ENCODE results near the gene MACF1. TPM values are rescaled to one million over a fixed set of nuclear protein-coding genes. Genes with fewer than 3 reads are reported as not detected.

The MACF1 gene
- total RNA-seq, result 100 to 1,000 TPM; 154 to 355 TPM

GRCh38 chr1:39204441-39205081, at the start of gene MACF1:
Gene MACF1, plus strand, starts transcription at chr1:39204695. Its CDS starts 328 bp downstream, at chr1:39205023.
- Histone ChIP-seq H3K9me3 (no peaks in the 10 kb centered on the region), H3K4me1 (replicated peaks) (no peaks in the 10 kb centered on the region), H3K4me3 (peak within 1 kb of the TSS; percentile 7 to 21), H3K27me3 (replicated peaks; ENCODE audit: insufficient read depth) (no peaks in the 10 kb centered on the region), H3K36me3 (no peaks in the 10 kb centered on the region), H3K27ac (peak within 1 kb of the TSS; percentile 76 to 77)
- TF ChIP-seq CTCF (IDR thresholded peaks at IDR 0.05) (peak in 1 of 4 experiments; percentile 16), POLR2AphosphoS5 (IDR thresholded peaks at IDR 0.05) (peak; percentile 52), POLR2A (IDR thresholded peaks at IDR 0.05) (no peak)
- peak; percentile 24 for DNase-seq (ENCODE audit: low spot score)
- intact Hi-C loops (cut with DNase I), result loop anchor here (10.0 kb wide), 1 partner anchor 120 kb away; no protein-coding TSS in a partner anchor
- 20% methylated on average over 9 of the region's 9 CpGs for WGBS

- H3K4me3 ChIP-seq, result no peak overlapping the region
- DNase-seq (ENCODE audit: low spot score), result no peak
- no peak for TF ChIP-seq POLR2AphosphoS5 (IDR thresholded peaks at IDR 0.05)
- TF ChIP-seq CTCF (IDR thresholded peaks at IDR 0.05), result no peak
- TF ChIP-seq POLR2A (IDR thresholded peaks at IDR 0.05), result no peak
- no peaks in the 10 kb centered on the region for H3K9me3 ChIP-seq
- peaks cover 18% of the 10 kb centered on the region for H3K4me1 ChIP-seq (replicated peaks)
- no peak overlapping the region for H3K27ac ChIP-seq
- no peaks in the 10 kb centered on the region for H3K27me3 ChIP-seq (replicated peaks; ENCODE audit: insufficient read depth)
- no peaks in the 10 kb centered on the region for H3K36me3 ChIP-seq
- intact Hi-C loops (cut with DNase I), result no loop called here
Observed at GRCh38 chr1:39157304-39157703, 47.2 kb upstream of the MACF1 start.

- peak overlapping the region; percentile 10 to 11 for H3K4me3 ChIP-seq
- no peaks in the 10 kb centered on the region for H3K36me3 ChIP-seq
- H3K9me3 ChIP-seq, result no peaks in the 10 kb centered on the region
- intact Hi-C loops (cut with DNase I), result no loop called here
- DNase-seq (ENCODE audit: low spot score), result peak; percentile 62
- 39% methylated on average over 11 of the region's 11 CpGs for WGBS
- TF ChIP-seq POLR2A (IDR thresholded peaks at IDR 0.05) (no peak), POLR2AphosphoS5 (IDR thresholded peaks at IDR 0.05) (peak; percentile 72), CTCF (IDR thresholded peaks at IDR 0.05) (peak in 1 of 4 experiments; percentile 25)
- no peaks in the 10 kb centered on the region for H3K27me3 ChIP-seq (replicated peaks; ENCODE audit: insufficient read depth)
- peak overlapping the region; percentile 80 for H3K27ac ChIP-seq
- H3K4me1 ChIP-seq (replicated peaks), result peaks cover 16% of the 10 kb centered on the region
Observed at GRCh38 chr1:39158327-39159086, 46.0 kb upstream of the MACF1 start.

GRCh38 chr1:39159224-39160036, 45.1 kb upstream of the MACF1 start:
- Histone ChIP-seq H3K9me3 (no peaks in the 10 kb centered on the region), H3K27me3 (replicated peaks; ENCODE audit: insufficient read depth) (no peaks in the 10 kb centered on the region), H3K4me3 (peak overlapping the region; percentile 10 to 11), H3K27ac (peak overlapping the region; percentile 80), H3K4me1 (replicated peaks) (peaks cover 10% of the 10 kb centered on the region), H3K36me3 (no peaks in the 10 kb centered on the region)
- TF ChIP-seq CTCF (IDR thresholded peaks at IDR 0.05) (no peak), POLR2A (IDR thresholded peaks at IDR 0.05) (no peak), POLR2AphosphoS5 (IDR thresholded peaks at IDR 0.05) (no peak)
- DNase-seq (ENCODE audit: low spot score), result peak; percentile 47
- intact Hi-C loops (cut with DNase I), result no loop called here
- WGBS, result 35% methylated on average over 1 of the region's 1 CpG

Data from prostate gland (tissue), 2 donors.